ENCODE data around the gene YAP1.

YAP1 gene

GRCh38 chr11:102154806-102155205 is 44.6 kb downstream of the YAP1 start:
- TF ChIP-seq ZNF70 (CRISPR knock-in tag; IDR thresholded peaks at IDR 0.05): no peak
- TF ChIP-seq ESRRG (CRISPR knock-in tag; IDR thresholded peaks at IDR 0.05): no peak
- no peak for TF ChIP-seq ZNF565 (CRISPR knock-in tag; conservative IDR thresholded peaks at IDR 0.05; ENCODE audit: low read depth)
- TF ChIP-seq GLIS3 (CRISPR knock-in tag; IDR thresholded peaks at IDR 0.05): no peak
- TF ChIP-seq ZC3H10 (CRISPR knock-in tag; IDR thresholded peaks at IDR 0.05): no peak
- TF ChIP-seq, protein P1, sequence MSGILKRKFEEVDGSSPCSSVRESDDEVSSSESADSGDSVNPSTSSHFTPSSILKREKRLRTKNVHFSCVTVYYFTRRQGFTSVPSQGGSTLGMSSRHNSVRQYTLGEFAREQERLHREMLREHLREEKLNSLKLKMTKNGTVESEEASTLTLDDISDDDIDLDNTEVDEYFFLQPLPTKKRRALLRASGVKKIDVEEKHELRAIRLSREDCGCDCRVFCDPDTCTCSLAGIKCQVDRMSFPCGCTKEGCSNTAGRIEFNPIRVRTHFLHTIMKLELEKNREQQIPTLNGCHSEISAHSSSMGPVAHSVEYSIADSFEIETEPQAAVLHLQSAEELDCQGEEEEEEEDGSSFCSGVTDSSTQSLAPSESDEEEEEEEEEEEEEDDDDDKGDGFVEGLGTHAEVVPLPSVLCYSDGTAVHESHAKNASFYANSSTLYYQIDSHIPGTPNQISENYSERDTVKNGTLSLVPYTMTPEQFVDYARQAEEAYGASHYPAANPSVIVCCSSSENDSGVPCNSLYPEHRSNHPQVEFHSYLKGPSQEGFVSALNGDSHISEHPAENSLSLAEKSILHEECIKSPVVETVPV (CRISPR knock-in tag; IDR thresholded peaks at IDR 0.05): no peak
- no peak for TF ChIP-seq ZNF8 (CRISPR knock-in tag; IDR thresholded peaks at IDR 0.05)
- TF ChIP-seq TOX (CRISPR knock-in tag; IDR thresholded peaks at IDR 0.05; ENCODE audit: borderline replicate concordance): no peak
- no peak for TF ChIP-seq CREB5 (CRISPR knock-in tag; IDR thresholded peaks at IDR 0.05; ENCODE audit: low read depth)
- no peak for TF ChIP-seq PATZ1 (CRISPR knock-in tag; IDR thresholded peaks at IDR 0.05; ENCODE audit: borderline replicate concordance)
- TF ChIP-seq OSR1 (CRISPR knock-in tag; IDR thresholded peaks at IDR 0.05): no peak
- TF ChIP-seq ZFP3 (CRISPR knock-in tag; IDR thresholded peaks at IDR 0.05): no peak
- TF ChIP-seq, protein P2, sequence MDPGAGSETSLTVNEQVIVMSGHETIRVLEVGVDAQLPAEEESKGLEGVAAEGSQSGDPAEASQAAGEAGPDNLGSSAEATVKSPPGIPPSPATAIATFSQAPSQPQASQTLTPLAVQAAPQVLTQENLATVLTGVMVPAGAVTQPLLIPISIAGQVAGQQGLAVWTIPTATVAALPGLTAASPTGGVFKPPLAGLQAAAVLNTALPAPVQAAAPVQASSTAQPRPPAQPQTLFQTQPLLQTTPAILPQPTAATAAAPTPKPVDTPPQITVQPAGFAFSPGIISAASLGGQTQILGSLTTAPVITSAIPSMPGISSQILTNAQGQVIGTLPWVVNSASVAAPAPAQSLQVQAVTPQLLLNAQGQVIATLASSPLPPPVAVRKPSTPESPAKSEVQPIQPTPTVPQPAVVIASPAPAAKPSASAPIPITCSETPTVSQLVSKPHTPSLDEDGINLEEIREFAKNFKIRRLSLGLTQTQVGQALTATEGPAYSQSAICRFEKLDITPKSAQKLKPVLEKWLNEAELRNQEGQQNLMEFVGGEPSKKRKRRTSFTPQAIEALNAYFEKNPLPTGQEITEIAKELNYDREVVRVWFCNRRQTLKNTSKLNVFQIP (CRISPR knock-in tag; IDR thresholded peaks at IDR 0.05; ENCODE audit: borderline replicate concordance, low read depth): no peak
- TF ChIP-seq SNAI2 (CRISPR knock-in tag; IDR thresholded peaks at IDR 0.05): no peak
- no peak for TF ChIP-seq ZFP30 (CRISPR knock-in tag; IDR thresholded peaks at IDR 0.05)
- no peak for TF ChIP-seq TCF4 (CRISPR knock-in tag; IDR thresholded peaks at IDR 0.05; ENCODE audit: borderline replicate concordance)
- ATAC-seq: no peak

DNA sequence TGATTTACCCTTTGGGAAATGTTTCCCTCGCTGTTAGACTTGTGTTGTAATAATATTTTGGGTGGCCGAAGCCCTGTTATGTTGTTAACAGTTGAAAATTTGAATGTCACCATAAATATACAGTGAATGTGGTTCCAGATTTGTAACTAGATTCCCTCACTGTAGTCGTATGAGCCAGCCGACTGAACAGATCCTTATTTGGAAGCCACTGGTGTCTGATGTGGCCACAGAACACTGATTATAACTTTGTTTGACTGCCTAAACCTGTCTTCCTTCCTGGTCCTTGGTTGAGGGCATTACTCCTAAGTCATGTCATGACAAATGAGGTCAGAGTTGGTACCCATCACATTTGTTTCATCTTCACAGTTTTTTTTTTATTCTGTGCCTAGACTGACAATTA is 45.4 kb downstream of the YAP1 start:
- TF ChIP-seq SNAI2 (CRISPR knock-in tag; IDR thresholded peaks at IDR 0.05) (no peak), ZNF70 (CRISPR knock-in tag; IDR thresholded peaks at IDR 0.05) (no peak), ZNF565 (CRISPR knock-in tag; conservative IDR thresholded peaks at IDR 0.05; ENCODE audit: low read depth) (no peak), GLIS3 (CRISPR knock-in tag; IDR thresholded peaks at IDR 0.05) (no peak), ZC3H10 (CRISPR knock-in tag; IDR thresholded peaks at IDR 0.05) (no peak), CREB5 (CRISPR knock-in tag; IDR thresholded peaks at IDR 0.05; ENCODE audit: low read depth) (no peak), BACH2 (CRISPR knock-in tag; IDR thresholded peaks at IDR 0.05; ENCODE audit: borderline replicate concordance) (no peak), ZFP30 (CRISPR knock-in tag; IDR thresholded peaks at IDR 0.05) (no peak), CSDC2 (CRISPR knock-in tag; IDR thresholded peaks at IDR 0.05) (no peak), ARNTL (CRISPR knock-in tag; IDR thresholded peaks at IDR 0.05; ENCODE audit: borderline replicate concordance, low read depth) (no peak), PATZ1 (CRISPR knock-in tag; IDR thresholded peaks at IDR 0.05; ENCODE audit: borderline replicate concordance) (no peak), ZNF8 (CRISPR knock-in tag; IDR thresholded peaks at IDR 0.05) (no peak), RARB (CRISPR knock-in tag; IDR thresholded peaks at IDR 0.05) (no peak), OSR1 (CRISPR knock-in tag; IDR thresholded peaks at IDR 0.05) (no peak), ESRRG (CRISPR knock-in tag; IDR thresholded peaks at IDR 0.05) (no peak), PPARA (CRISPR knock-in tag; IDR thresholded peaks at IDR 0.05; ENCODE audit: borderline replicate concordance) (no peak)
- TF ChIP-seq, protein P1 (CRISPR knock-in tag; IDR thresholded peaks at IDR 0.05): no peak
- TF ChIP-seq, protein P2 (CRISPR knock-in tag; IDR thresholded peaks at IDR 0.05; ENCODE audit: borderline replicate concordance, low read depth): no peak
- no peak; the same call in 2 of the 3 replicates for ATAC-seq

All from SK-N-SH treated with all-trans-retinoic acid at 6 μM for 48 hours (cell line).